NCI-H2227 treated with DMSO at 0.1 percent for 48 hours (cell line): ENCODE measurements around the gene ANK3.
A peak's percentile ranks its signal among the peaks of the same experiment; 100 is the strongest.

Source experiments
- DNase-seq: peaks from one replicate; lab custom pipeline; 2025; lab: John Stamatoyannopoulos, UW

ANK3 gene

GRCh38 chr10:60175441-60175971, 214.2 kb downstream of the ANK3 start:
- DNase-seq, result no peak

GRCh38 chr10:60172363-60172990, 217.2 kb downstream of the ANK3 start:
- no peak for DNase-seq

GRCh38 chr10:60171436-60172013, 218.2 kb downstream of the ANK3 start:
- no peak for DNase-seq

- DNase-seq, result no peak
Measured at GRCh38 chr10:60170250-60170649, 219.4 kb downstream of the ANK3 start.

- DNase-seq, result no peak
Measured at GRCh38 chr10:60169111-60169510, 220.6 kb downstream of the ANK3 start.

- no peak for DNase-seq
Measured at GRCh38 chr10:60167050-60167449, 222.6 kb downstream of the ANK3 start.

GRCh38 chr10:60163786-60164185, 225.9 kb downstream of the ANK3 start:
- no peak for DNase-seq

GRCh38 chr10:60162631-60163030, 227.0 kb downstream of the ANK3 start:
- DNase-seq, result no peak

GRCh38 chr10:60155943-60156683, 233.6 kb downstream of the ANK3 start:
- DNase-seq, result no peak

- no peak for DNase-seq
Measured at GRCh38 chr10:60155099-60155877, 234.4 kb downstream of the ANK3 start.

- DNase-seq, result no peak
Measured at GRCh38 chr10:60149003-60149402, 240.7 kb downstream of the ANK3 start.

- no peak for DNase-seq
Measured at GRCh38 chr10:60148266-60148840, 241.3 kb downstream of the ANK3 start.

GRCh38 chr10:60147576-60148265, 242.0 kb downstream of the ANK3 start:
- DNase-seq, result no peak

- DNase-seq, result no peak
Measured at GRCh38 chr10:60147025-60147424, 242.7 kb downstream of the ANK3 start.

- DNase-seq, result no peak
Measured at GRCh38 chr10:60144099-60144498, 245.6 kb downstream of the ANK3 start.

GRCh38 chr10:60142736-60143135, 246.9 kb downstream of the ANK3 start:
- no peak for DNase-seq

GRCh38 chr10:60141896-60142559, 247.6 kb downstream of the ANK3 start:
- DNase-seq, result no peak

GRCh38 chr10:60140651-60141632, 248.7 kb downstream of the ANK3 start:
- DNase-seq, result peak; percentile 6

GRCh38 chr10:60139798-60140566, 249.7 kb downstream of the ANK3 start:
- no peak for DNase-seq
